Loucy (cell line): ENCODE measurements around the gene MEF2B.

Source experiments
- CTCF ChIP-seq: fragments of 200-600 bp; sonication (generic); conservative IDR thresholded peaks from 2 replicates; pipeline ENCODE4 v1.5.1; 2014; ENCODE audit warnings: mild to moderate bottlenecking, antibody characterized with exemption, low read length
- EZH2phosphoT487 ChIP-seq: fragments of 200-600 bp; IDR thresholded peaks from 2 replicates; pipeline ENCODE4 v1.6.1; 2018; ENCODE audit warnings: antibody characterized with exemption, mild to moderate bottlenecking, moderate library complexity, borderline replicate concordance

- TF ChIP-seq CTCF (no peak), EZH2phosphoT487 (no peak)
Measured at GRCh38 chr19:19134687-19135158, 35.3 kb downstream of the MEF2B start.
